Prostate gland (tissue), 2 donors: ENCODE data around the gene PLXNC1.

Experiments used
- CTCF ChIP-seq, 4 experiments: fragments of 200-600 bp in 2 of 4; fragments of 450-650 bp in 2 of 4; sonication (generic) in 2 of 4; IDR thresholded peaks; 1 replicate in 3 of 4; 2 replicates in 1 of 4; pipeline ENCODE4 v1.5.1; 2016 to 2019; ENCODE audit warnings: antibody characterized with exemption in 4 of 4, mild to moderate bottlenecking in 2 of 4, moderate library complexity in 2 of 4
- POLR2A ChIP-seq: fragments of 450-650 bp; IDR thresholded peaks from one replicate; pipeline ENCODE4 v1.6.1; 2016; ENCODE audit warnings: antibody characterized with exemption, mild to moderate bottlenecking

- TF ChIP-seq CTCF (IDR thresholded peaks at IDR 0.05) (no peak), POLR2A (no peak)
These were observed 22.3 kb upstream of the PLXNC1 start for GRCh38 chr12:94126067-94126466.
